SJCRH30 (cell line): ENCODE measurements around the gene HSPB9. TPM values are rescaled to one million over a fixed set of nuclear protein-coding genes. Genes with fewer than 3 reads are reported as not detected.
"Not testable (repeated sequence)": the region's sequence is repeated elsewhere in the genome, so short reads cannot be mapped to it uniquely, and the experiment has no call there.

Source experiments
- DNase-seq, 2 experiments: peaks; one replicate each; pipeline ENCODE4 v3.0.0-alpha.2; 2015 to 2020
- H3K27ac ChIP-seq: fragments of 250-450 bp; sonication (Bioruptor Pico); 2 replicates; pipeline ENCODE4 v1.5.1; 2020; ENCODE audit warnings: mild to moderate bottlenecking, moderate library complexity
- H3K27me3 ChIP-seq: fragments of 250-450 bp; sonication (Bioruptor Pico); 2 replicates; pipeline ENCODE4 v1.5.1; 2020; ENCODE audit warnings: mild to moderate bottlenecking, moderate library complexity
- H3K36me3 ChIP-seq: fragments of 250-450 bp; sonication (Bioruptor Pico); 2 replicates; pipeline ENCODE4 v1.5.1; 2020; ENCODE audit warnings: mild to moderate bottlenecking, moderate library complexity
- H3K4me1 ChIP-seq: fragments of 250-450 bp; sonication (Bioruptor Pico); 2 replicates; pipeline ENCODE4 v1.5.1; 2020; ENCODE audit warnings: mild to moderate bottlenecking, moderate library complexity
- H3K4me3 ChIP-seq: fragments of 250-450 bp; sonication (Bioruptor Pico); 2 replicates; pipeline ENCODE4 v1.5.1; 2020; ENCODE audit warnings: mild to moderate bottlenecking, moderate library complexity
- H3K9me3 ChIP-seq: fragments of 250-450 bp; sonication (Bioruptor Pico); replicated peaks from 2 replicates; pipeline ENCODE4 v1.5.1; 2020; ENCODE audit warnings: mild to moderate bottlenecking, moderate library complexity
- total RNA-seq: library from RNA; depleted of rRNA; stranded (reverse); fragments of >200 nt; shearing (Covaris generic); gene quantifications from 2 replicates; pipeline ENCODE4 v1.2.3, GENCODE V29; 2014

The HSPB9 gene
- total RNA-seq, 1 experiment from 2014 or later: 0.32 TPM

- Histone ChIP-seq H3K9me3 (no peaks in the 10 kb centered on the region), H3K4me3 (no peak overlapping the region), H3K27me3 (no peaks in the 10 kb centered on the region), H3K36me3 (peaks cover 10% of the 10 kb centered on the region; the same call in 1 of the 2 replicates), H3K27ac (no peak overlapping the region), H3K4me1 (peaks cover 19% of the 10 kb centered on the region)
- no peak for DNase-seq
Measured at GRCh38 chr17:42136654-42137051, 14.0 kb downstream of the HSPB9 start.

GRCh38 chr17:42138749-42139492 lies 16.3 kb downstream of the HSPB9 start:
- no peak for DNase-seq
- H3K4me3 ChIP-seq: no peak overlapping the region
- H3K27ac ChIP-seq: no peak overlapping the region
- peaks cover 13% of the 10 kb centered on the region; the same call in 1 of the 2 replicates for H3K36me3 ChIP-seq
- peaks cover 9% of the 10 kb centered on the region for H3K4me1 ChIP-seq
- H3K27me3 ChIP-seq: no peaks in the 10 kb centered on the region
- no peaks in the 10 kb centered on the region for H3K9me3 ChIP-seq

GRCh38 chr17:42140690-42141089 lies 18.1 kb downstream of the HSPB9 start:
- not testable (repeated sequence) for DNase-seq, H3K4me1 ChIP-seq, H3K27ac ChIP-seq, H3K9me3 ChIP-seq, H3K4me3 ChIP-seq, H3K27me3 ChIP-seq
- peaks cover 17% of the 10 kb centered on the region for H3K36me3 ChIP-seq

GRCh38 chr17:42141382-42141781 lies 18.8 kb downstream of the HSPB9 start:
- Histone ChIP-seq H3K27ac (no peak overlapping the region), H3K27me3 (no peaks in the 10 kb centered on the region), H3K4me3 (no peak overlapping the region), H3K36me3 (peaks cover 16% of the 10 kb centered on the region), H3K9me3 (no peaks in the 10 kb centered on the region), H3K4me1 (peaks cover 4% of the 10 kb centered on the region; the same call in 1 of the 2 replicates)
- no peak for DNase-seq

- DNase-seq: peak in 1 of 2 experiments; percentile 19
- peaks cover 4% of the 10 kb centered on the region; the same call in 1 of the 2 replicates for H3K4me1 ChIP-seq
- peaks cover 15% of the 10 kb centered on the region for H3K36me3 ChIP-seq
- no peak overlapping the region for H3K27ac ChIP-seq
- no peaks in the 10 kb centered on the region for H3K27me3 ChIP-seq
- no peaks in the 10 kb centered on the region for H3K9me3 ChIP-seq
- H3K4me3 ChIP-seq: no peak overlapping the region
Measured at GRCh38 chr17:42142371-42142896, 19.8 kb downstream of the HSPB9 start.

- not testable (repeated sequence) for DNase-seq, H3K27ac ChIP-seq, H3K9me3 ChIP-seq, H3K4me3 ChIP-seq, H3K27me3 ChIP-seq, H3K4me1 ChIP-seq
- peaks cover 15% of the 10 kb centered on the region for H3K36me3 ChIP-seq
Measured at GRCh38 chr17:42143138-42143537, 20.5 kb downstream of the HSPB9 start.

- Histone ChIP-seq H3K27me3 (no peaks in the 10 kb centered on the region), H3K27ac (no peak overlapping the region), H3K4me3 (no peak overlapping the region), H3K4me1 (peaks cover 4% of the 10 kb centered on the region; the same call in 1 of the 2 replicates), H3K36me3 (peaks cover 7% of the 10 kb centered on the region), H3K9me3 (no peaks in the 10 kb centered on the region)
- DNase-seq: peak in 1 of 2 experiments; percentile 22
Measured at GRCh38 chr17:42146911-42147607, 24.5 kb downstream of the HSPB9 start.

- Histone ChIP-seq H3K36me3 (peaks cover 3% of the 10 kb centered on the region; the same call in 1 of the 2 replicates), H3K9me3 (no peaks in the 10 kb centered on the region), H3K27me3 (no peaks in the 10 kb centered on the region), H3K4me1 (0 out of 2 replicates have a peak, but pooled peaks cover 4% of the 10 kb centered on the region), H3K4me3 (peak overlapping the region; percentile 92), H3K27ac (peak overlapping the region; percentile 41)
- peak in 1 of 2 experiments; percentile 23 for DNase-seq
Measured at GRCh38 chr17:42153919-42154742, 31.5 kb downstream of the HSPB9 start.

GRCh38 chr17:42155614-42156045 lies 33.0 kb downstream of the HSPB9 start:
- no peak overlapping the region for H3K27ac ChIP-seq
- no peak for DNase-seq
- no peaks in the 10 kb centered on the region for H3K27me3 ChIP-seq
- no peak overlapping the region; the same call in 1 of the 2 replicates for H3K4me3 ChIP-seq
- 0 out of 2 replicates have a peak, but pooled peaks cover 4% of the 10 kb centered on the region for H3K4me1 ChIP-seq
- no peaks in the 10 kb centered on the region for H3K36me3 ChIP-seq
- no peaks in the 10 kb centered on the region for H3K9me3 ChIP-seq

GRCh38 chr17:42159796-42160530 lies 37.4 kb downstream of the HSPB9 start:
- DNase-seq: no peak
- H3K27me3 ChIP-seq: no peaks in the 10 kb centered on the region
- no peaks in the 10 kb centered on the region for H3K9me3 ChIP-seq
- H3K4me1 ChIP-seq: peaks cover 10% of the 10 kb centered on the region; the same call in 1 of the 2 replicates
- H3K36me3 ChIP-seq: no peaks in the 10 kb centered on the region
- H3K4me3 ChIP-seq: no peak overlapping the region
- no peak overlapping the region for H3K27ac ChIP-seq

GRCh38 chr17:42160531-42160910 lies 37.9 kb downstream of the HSPB9 start:
- no peaks in the 10 kb centered on the region for H3K36me3 ChIP-seq
- H3K4me1 ChIP-seq: peaks cover 10% of the 10 kb centered on the region; the same call in 1 of the 2 replicates
- H3K27me3 ChIP-seq: no peaks in the 10 kb centered on the region
- no peak overlapping the region for H3K4me3 ChIP-seq
- no peak overlapping the region for H3K27ac ChIP-seq
- no peak for DNase-seq
- H3K9me3 ChIP-seq: no peaks in the 10 kb centered on the region

- DNase-seq: peak; percentile 56 to 76
- H3K4me3 ChIP-seq: no peak overlapping the region
- H3K27me3 ChIP-seq: no peaks in the 10 kb centered on the region
- H3K4me1 ChIP-seq: peaks cover 10% of the 10 kb centered on the region; the same call in 1 of the 2 replicates
- H3K27ac ChIP-seq: no peak overlapping the region
- no peaks in the 10 kb centered on the region for H3K9me3 ChIP-seq
- H3K36me3 ChIP-seq: no peaks in the 10 kb centered on the region
Measured at GRCh38 chr17:42163113-42163512, 40.5 kb downstream of the HSPB9 start.

- H3K27ac ChIP-seq: no peak overlapping the region
- no peaks in the 10 kb centered on the region for H3K27me3 ChIP-seq
- peak overlapping the region; percentile 36 for H3K4me3 ChIP-seq
- no peaks in the 10 kb centered on the region for H3K9me3 ChIP-seq
- peak in 1 of 2 experiments; percentile 42 for DNase-seq
- peaks cover 10% of the 10 kb centered on the region; the same call in 1 of the 2 replicates for H3K4me1 ChIP-seq
- no peaks in the 10 kb centered on the region for H3K36me3 ChIP-seq
Measured at GRCh38 chr17:42163696-42164407, 41.2 kb downstream of the HSPB9 start.
